ENCODE data around the gene CFAP100. TPM values are rescaled to one million over a fixed set of nuclear protein-coding genes. Genes with fewer than 3 reads are reported as not detected.

Gene CFAP100
- 1 to 10 TPM in 2 of 4 donors, under 1 TPM in 2; 0.40 to 3.0 (median 1.7) TPM for polyA plus RNA-seq (ENCODE audit: insufficient read length in 4 of 4)

- peak in 3 of 4 donors; percentile 39 to 55 (median 51) for DNase-seq (ENCODE audit: low read depth in 4 of 4, low spot score in 2 of 4)
These were observed at the start of gene CFAP100 for GRCh38 chr3:126394179-126394976. Gene CFAP100 (plus strand): TSS chr3:126394909. CDS start chr3:126396001, 1,092 bp downstream.

DNA sequence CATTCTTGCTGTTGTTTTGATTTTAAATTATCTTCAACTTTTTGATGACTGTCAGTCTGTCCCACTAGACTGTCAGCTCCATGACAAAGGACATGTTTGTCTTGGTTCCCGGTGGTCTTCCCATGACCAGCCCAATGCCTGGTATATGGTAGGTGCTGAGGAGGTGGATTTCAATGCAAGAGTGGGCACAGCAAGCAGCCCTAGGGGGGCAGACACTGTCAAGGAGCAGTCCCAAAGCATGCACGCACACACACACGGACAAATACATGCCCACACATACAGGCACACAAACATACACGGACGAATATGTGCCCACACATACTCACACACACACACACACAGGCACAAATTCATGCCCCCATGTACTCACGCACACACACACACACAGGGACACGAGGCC is 49.5 kb upstream of the CFAP100 start:
- DNase-seq (ENCODE audit: low read depth in 4 of 4, low spot score in 2 of 4), result no peak

DNA sequence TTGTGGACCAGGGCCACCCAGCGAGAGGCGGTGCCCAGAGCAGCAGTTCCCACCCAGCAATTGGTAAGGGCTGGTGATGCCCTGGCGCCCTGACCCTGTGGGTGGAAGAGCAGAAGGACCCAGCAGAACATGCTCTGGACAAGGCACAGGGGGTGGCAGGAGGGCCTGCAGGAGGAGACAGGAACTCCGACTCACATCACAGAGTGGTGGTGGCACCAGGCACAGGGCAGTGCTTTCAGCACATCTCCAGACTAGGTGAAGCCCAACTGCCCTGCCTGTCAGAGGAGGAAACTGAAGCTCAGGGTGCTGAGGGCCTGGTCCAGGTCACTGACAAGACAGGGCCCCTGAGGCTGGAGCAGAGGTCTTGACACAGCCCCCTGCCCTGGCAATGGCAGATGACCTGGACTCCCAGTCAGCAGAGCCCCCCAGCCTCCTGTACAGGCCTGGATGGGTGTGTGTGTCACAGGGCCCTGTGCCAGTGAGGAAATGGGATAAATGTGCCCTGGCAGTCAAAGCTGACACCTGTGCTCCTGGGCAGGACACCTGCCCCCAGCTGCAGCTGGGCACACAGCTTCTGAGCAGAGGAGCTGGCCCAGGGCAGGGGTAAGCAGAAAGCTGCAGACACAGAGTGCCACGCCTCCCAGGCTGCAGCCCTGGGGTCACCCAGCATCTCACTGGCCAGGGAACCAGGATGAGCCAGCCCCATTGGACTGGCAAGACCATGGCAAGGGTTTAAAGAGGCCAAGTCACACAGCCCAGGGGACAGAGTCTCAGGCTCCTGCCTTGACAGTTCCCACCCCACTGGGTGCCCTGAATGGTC is 48.9 kb upstream of the CFAP100 start:
- DNase-seq (ENCODE audit: low read depth in 4 of 4, low spot score in 2 of 4), result no peak

- no peak for DNase-seq (ENCODE audit: low read depth in 4 of 4, low spot score in 2 of 4)
These were observed 48.2 kb upstream of the CFAP100 start for GRCh38 chr3:126346466-126346865.

DNA sequence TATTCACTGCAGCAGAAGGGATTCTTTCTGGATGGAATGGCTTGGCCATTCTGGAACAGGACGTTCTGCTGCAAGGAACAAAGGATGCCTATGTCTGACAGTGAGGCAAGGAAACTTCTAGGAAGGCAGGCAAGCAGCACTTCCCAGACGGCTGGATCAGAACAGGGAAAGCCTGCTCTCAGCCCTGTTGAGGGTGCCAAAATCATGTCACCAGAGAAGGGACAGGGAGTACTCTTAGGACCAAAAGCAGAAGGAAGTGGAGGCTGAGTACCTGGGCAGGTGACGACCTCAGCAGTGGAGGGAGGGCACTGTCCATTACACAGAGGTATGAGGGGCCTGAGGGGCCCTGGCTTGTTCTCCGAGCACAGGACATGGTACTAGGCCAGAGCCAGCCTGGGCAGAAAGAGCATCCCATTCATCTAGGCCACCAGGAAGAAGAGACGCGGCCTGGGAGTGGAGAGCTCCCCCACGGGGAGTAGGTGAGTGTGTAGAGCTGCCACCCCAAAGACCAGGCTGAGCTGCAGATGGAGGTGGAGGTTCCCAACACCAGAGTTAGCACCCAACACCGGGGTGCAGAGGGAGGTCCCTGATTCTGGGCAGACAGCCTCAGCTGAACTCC is 47.1 kb upstream of the CFAP100 start:
- no peak for DNase-seq (ENCODE audit: low read depth in 4 of 4, low spot score in 2 of 4)

DNA sequence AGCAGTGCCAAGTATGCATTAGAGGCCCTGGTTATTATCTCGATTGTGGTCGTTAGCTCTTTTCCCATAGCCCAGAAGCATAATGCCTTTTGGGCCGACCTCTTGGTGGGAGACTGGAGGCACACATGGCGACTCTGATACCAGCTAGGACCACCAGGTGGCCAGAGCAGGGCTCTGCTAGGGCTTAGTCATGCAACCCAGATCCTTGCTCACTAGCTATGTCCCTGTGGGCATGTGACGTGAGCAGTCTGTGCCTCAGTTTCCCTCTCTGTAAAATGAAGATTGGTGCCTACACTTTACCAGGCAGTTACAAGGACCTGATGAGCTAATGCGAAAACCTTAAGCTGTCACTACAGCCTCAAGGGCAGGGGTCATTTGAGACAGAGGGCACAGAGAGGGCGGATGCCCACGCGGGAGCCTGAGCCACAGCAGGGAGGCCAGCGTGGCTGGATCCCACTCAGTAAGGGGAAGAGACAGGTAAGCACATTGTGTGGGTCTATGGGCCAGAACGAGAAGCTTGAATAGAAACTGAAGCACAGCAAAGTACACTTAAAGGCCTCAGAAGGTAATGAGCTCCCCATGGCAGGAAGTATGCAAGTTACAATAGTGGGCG is 46.3 kb upstream of the CFAP100 start:
- no peak for DNase-seq (ENCODE audit: low read depth in 4 of 4, low spot score in 2 of 4)

DNA sequence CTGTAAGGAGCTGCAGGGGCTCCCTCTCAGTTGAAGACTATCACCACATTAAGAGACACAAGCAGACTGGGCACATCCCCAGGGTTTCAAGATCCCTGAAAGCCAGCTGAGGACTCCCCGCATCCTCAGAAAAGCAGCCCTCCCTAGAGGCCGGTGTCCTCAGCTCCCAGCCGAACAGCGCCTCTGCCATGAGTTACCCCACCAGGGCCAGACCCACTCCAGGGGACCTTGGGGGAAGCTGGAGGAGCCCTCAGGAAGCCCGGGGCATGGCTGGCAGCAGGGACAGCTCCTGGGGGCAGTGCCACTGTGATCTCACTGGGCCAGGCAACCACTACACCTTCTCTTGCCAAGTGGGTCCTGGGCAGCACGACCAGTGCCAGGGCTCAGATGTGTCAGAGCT is 45.6 kb upstream of the CFAP100 start:
- DNase-seq (ENCODE audit: low read depth in 4 of 4, low spot score in 2 of 4), result no peak

DNA sequence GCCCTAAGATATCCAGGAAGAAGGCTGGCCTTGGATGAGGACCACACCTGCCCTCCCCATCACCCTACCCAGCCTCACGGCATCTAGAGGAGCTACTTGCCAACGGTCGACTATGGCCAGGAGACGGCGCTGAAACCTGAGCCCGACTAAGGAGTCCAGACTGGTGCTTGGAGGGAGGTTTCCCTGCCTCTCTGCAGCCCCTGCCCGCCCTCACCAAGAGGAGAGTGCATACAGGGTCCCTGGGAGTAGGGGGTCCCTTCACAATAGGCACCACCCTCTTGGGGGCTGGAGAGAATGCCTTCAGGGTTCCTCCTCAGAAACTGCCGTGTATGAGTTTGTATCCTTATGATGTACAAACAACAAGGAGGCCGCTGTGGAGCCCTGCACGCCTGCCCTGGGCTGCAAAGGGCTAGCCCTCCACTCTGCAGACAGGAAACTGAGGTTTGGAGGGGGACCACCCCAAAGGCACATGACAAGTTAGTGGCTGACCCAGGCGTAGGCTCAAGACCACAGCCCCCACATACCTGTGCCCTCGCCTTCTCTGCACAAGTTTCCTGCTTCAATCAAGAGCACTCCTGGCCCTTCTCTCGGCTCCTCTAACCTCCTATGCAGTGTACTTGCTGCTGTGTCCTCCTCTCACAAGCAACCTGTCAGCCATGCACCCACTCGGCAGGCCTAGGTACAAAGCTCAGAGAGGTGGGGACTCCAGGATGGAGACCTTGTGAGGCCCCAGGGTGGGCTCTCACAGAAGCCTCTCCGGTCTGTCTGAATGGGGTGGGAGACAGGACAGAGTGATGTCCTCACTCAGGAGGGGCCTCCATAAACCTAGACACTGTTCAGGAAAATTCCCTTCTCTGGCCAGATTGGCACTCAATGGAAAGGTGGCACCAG is 44.9 kb upstream of the CFAP100 start:
- no peak for DNase-seq (ENCODE audit: low read depth in 4 of 4, low spot score in 2 of 4)

DNA sequence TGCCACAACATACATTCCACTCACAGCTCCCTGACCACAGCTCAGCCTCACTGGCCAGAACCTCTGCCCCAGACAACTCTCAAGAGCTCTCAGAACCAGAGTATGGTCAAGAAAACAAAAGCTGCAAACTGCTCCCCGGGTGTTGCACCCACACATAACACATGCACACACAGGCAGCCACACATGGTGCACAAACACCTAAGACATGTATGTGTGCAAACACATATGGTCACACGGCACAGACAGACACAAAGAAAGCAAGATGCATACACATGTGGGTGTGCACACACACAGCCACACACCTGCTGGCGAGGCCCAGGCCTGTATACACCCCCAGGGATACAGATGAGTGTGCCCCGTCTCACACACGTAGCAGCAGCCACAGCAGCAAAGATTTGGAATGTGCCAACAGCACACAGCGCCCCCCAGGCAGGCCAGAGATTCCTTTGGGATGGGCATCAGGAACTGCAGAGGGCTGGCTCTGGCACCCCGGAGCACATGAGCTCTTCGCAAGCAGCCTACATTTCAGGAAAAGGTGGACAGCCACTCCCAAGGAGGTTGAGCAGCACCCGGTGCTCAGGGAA is 44.1 kb upstream of the CFAP100 start:
- DNase-seq (ENCODE audit: low read depth in 4 of 4, low spot score in 2 of 4), result no peak

GRCh38 chr3:126351086-126351770 is 43.5 kb upstream of the CFAP100 start:
- DNase-seq (ENCODE audit: low read depth in 4 of 4, low spot score in 2 of 4), result no peak

- no peak for DNase-seq (ENCODE audit: low read depth in 4 of 4, low spot score in 2 of 4)
These were observed 42.8 kb upstream of the CFAP100 start for GRCh38 chr3:126351771-126352475.

DNA sequence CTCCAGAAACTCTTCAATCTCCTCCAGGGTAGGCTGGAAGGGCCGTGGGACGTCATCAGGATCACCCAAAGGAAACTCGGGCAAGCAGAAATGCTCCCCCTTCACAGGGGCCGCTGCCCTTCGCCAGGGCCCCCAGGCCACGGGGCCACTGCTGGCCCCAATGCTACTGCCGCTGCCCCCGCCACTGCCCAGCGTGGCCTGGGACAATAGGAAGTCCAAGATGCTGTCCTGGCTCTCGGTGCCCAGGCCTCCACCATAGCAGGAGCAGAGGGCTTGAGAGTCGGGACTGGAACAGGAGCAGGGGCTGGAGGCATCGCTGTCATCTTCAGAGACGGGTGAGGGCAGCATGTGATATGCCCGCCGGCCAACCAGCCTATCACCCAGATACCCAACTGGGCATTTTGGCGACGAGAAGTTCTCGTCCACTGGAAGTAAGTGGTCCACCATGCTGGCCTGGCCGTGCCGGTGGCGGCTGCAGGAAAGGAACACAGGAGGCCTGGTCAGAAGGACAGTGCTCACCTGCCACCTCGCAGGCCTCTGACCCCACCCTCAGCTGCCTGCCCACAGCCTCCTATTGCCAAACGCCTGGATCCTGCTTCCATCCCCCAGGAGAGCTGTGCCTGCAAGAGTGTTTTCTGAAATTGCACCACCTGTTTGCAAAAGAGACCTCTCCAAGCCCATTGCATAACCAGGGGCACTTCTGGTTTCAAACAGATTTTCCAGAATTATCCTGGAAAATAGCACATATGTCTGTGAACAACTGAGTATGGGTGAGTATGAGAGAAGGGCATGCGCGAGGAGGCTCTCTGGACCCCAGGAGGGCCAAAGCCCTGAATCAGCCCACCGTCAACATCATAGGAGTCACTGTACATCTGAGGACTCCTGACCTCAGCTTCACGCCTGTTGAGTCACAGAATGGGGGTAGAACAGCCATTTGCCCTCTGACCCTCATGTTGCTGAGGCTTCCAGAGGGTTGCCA is 41.9 kb upstream of the CFAP100 start:
- no peak for DNase-seq (ENCODE audit: low read depth in 4 of 4, low spot score in 2 of 4)

- DNase-seq (ENCODE audit: low read depth in 4 of 4, low spot score in 2 of 4), result no peak
These were observed 40.9 kb upstream of the CFAP100 start for GRCh38 chr3:126353694-126354321.

DNA sequence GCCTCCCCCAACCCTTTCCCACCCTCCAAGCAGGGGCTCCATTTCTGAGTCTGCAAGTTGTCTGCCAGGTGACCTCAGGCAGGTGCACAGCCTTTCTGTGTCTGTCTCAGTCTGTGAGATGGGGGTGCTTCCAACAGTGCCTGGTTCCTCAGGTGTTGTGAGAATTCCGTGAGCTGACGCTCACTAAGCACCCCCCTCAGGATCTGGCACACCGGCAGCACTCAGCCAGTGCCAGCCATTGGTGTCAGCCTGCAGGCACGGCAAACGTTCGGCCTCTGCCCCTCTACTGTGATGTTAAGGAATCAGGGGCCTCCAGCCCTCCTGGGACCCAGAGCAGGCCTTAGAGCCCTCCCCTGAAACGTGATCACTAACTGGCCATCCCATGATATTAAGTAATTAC is 39.9 kb upstream of the CFAP100 start:
- DNase-seq (ENCODE audit: low read depth in 4 of 4, low spot score in 2 of 4), result no peak

- DNase-seq (ENCODE audit: low read depth in 4 of 4, low spot score in 2 of 4), result no peak
These were observed 39.5 kb upstream of the CFAP100 start for GRCh38 chr3:126355251-126355650.

DNA sequence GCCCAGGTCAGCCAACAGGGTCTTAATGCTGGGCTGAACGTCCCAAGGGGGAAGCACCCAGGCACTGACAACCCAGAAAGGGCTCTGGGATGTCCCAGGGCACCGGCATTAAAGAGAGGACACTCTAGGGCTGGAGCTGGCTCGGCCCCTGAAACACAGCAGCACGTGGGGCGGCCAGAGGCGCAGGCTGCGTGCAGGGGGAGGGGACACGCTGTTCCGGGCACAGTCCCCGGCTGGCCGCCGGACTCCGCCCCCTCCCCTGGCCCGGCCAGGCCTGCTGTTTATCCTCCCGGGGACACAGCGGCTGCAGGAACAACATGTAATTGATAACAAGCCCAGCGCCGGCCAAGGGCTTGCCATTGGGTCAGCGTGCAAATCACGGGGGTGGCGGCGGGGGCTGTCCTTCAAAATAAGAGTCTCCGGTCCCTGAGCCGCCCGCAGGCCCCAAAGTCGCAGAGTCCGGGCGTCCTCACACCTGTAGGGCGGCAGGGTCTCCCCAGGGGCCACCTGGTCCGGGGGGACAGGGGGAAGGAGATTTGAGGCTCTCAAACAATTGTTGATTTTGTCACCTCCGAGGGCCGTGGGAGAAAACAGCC is 38.8 kb upstream of the CFAP100 start:
- DNase-seq (ENCODE audit: low read depth in 4 of 4, low spot score in 2 of 4), result peak in 2 of 4 donors; percentile 63 to 65

Data from left renal cortex interstitium (tissue), 4 donors.